K562 (cell line): ENCODE results near the gene ASPRV1. TPM values are rescaled to one million over a fixed set of nuclear protein-coding genes. Genes with fewer than 3 reads are reported as not detected.

ENCODE experiments used
- ATAC-seq: fragments of 200-7000 bp; cut with Tn5 transposase; 3 replicates; pipeline ENCODE4 v1.9.1; 2020; ENCODE audit warnings: moderate library complexity
- BruUV-seq: library from RNA; stranded (reverse); fragments of 400-500 nt; replicated peaks from 2 replicates; lab custom pipeline; 2021; lab: Mats Ljungman, UMichigan
- CTCF ChIA-PET: fragments of 300-600 bp; formaldehyde crosslinking; extraction: SDS; loops from one replicate; lab custom pipeline; 2021; ENCODE audit warnings: low intra/inter-chr PET ratio; lab: Yijun Ruan, JAX
- POLR2A ChIA-PET: fragments of 300-600, 350-650 bp; sonication (Branson Sonifier 250); formaldehyde crosslinking; extraction: SDS; loops from one replicate; lab custom pipeline; 2021; ENCODE audit warnings: antibody characterized with exemption, inconsistent platforms; lab: Yijun Ruan, JAX
- DNase-seq, 4 experiments: peaks; one replicate each; pipeline versions ENCODE4 v3.0.0 to v3.0.0-alpha.2; 2011 to 2018; ENCODE audit warnings: low spot score in 3 of 4, mixed read lengths in 3 of 4; ENCODE audit errors: extremely low read depth in 1 of 4
- FAIRE-seq: peaks from 2 replicates; lab custom pipeline; 2011; peaks lifted over from hg19 to GRCh38; lab: Jason Lieb, UNC
- H2AFZ ChIP-seq: 2 replicates; pipeline ENCODE4 v1.6.0; 2011; ENCODE audit warnings: low read depth, low read length, control low read depth, inconsistent platforms
- H3K27ac ChIP-seq: fragments of 200-600 bp; 3 replicates; pipeline ENCODE4 v1.8.0; 2011; ENCODE audit warnings: low read depth, mild to moderate bottlenecking, control low read depth, inconsistent platforms, low read length, moderate library complexity, mixed read lengths; ENCODE audit errors: extremely low read depth
- H3K27me3 ChIP-seq, 2 experiments: fragments of 300-600 bp in 1 of 2; 2 replicates in 1 of 2; 3 replicates in 1 of 2; pipeline versions ENCODE4 v1.6.0 to v1.8.0; 2011; ENCODE audit warnings: inconsistent platforms in 2 of 2, low read length in 2 of 2, mild to moderate bottlenecking in 1 of 2, mixed read lengths in 1 of 2, moderate library complexity in 1 of 2; ENCODE audit not compliant: control insufficient read depth in 2 of 2, insufficient read depth in 2 of 2
- H3K36me3 ChIP-seq: fragments of 300-600 bp; 3 replicates; pipeline ENCODE4 v1.8.0; 2011; ENCODE audit warnings: mild to moderate bottlenecking, low read length, inconsistent platforms; ENCODE audit not compliant: control insufficient read depth, insufficient read depth
- H3K4me1 ChIP-seq, 2 experiments: fragments of 200-600 bp in 1 of 2; replicated peaks in 1 of 2; 2 replicates in 1 of 2; 3 replicates in 1 of 2; pipeline versions ENCODE4 v1.5.1 to v1.8.0; 2011; ENCODE audit warnings: inconsistent platforms in 2 of 2, low read length in 2 of 2, mild to moderate bottlenecking in 1 of 2, mixed read lengths in 1 of 2, moderate library complexity in 1 of 2; ENCODE audit not compliant: control insufficient read depth in 2 of 2, insufficient read depth in 2 of 2
- H3K4me2 ChIP-seq: 2 replicates; pipeline ENCODE4 v1.6.1; 2011; ENCODE audit warnings: low read length, control low read depth, inconsistent platforms, mixed read lengths; ENCODE audit not compliant: insufficient read depth
- H3K4me3 ChIP-seq: fragments of 200-600 bp; sonication (generic), shearing (Covaris generic); 2 replicates; pipeline ENCODE4 v1.5.1; 2016; ENCODE audit warnings: control low read depth, inconsistent platforms
- H3K79me2 ChIP-seq: fragments of 200-600 bp; 3 replicates; pipeline ENCODE4 v1.8.0; 2011; ENCODE audit warnings: low read length, inconsistent platforms; ENCODE audit not compliant: control insufficient read depth, insufficient read depth
- H3K9ac ChIP-seq, 2 experiments: 2 replicates each; pipeline versions ENCODE4 v1.6.0 to v1.6.1; 2011; ENCODE audit warnings: low read depth in 2 of 2, low read length in 2 of 2, control low read depth in 1 of 2, inconsistent platforms in 1 of 2, mild to moderate bottlenecking in 1 of 2, mixed read lengths in 1 of 2; ENCODE audit not compliant: insufficient read depth in 1 of 2
- H3K9me1 ChIP-seq: one replicate; pipeline ENCODE4 v1.6.0; 2011; ENCODE audit warnings: inconsistent platforms, mild to moderate bottlenecking, low read length, moderate library complexity; ENCODE audit not compliant: control insufficient read depth, insufficient read depth
- H3K9me3 ChIP-seq: replicated peaks from 2 replicates; pipeline ENCODE4 v1.5.1; 2011; ENCODE audit warnings: low read depth, low read length, inconsistent platforms; ENCODE audit not compliant: control insufficient read depth, insufficient read depth
- H4K20me1 ChIP-seq: replicated peaks from 2 replicates; pipeline ENCODE4 v1.6.1; 2011; ENCODE audit warnings: low read length, inconsistent platforms, mixed read lengths; ENCODE audit not compliant: control insufficient read depth, insufficient read depth
- CSDE1 ChIP-seq, 2 experiments: fragments of 450-650 bp; IDR thresholded peaks; 2 replicates each; pipeline ENCODE4 v1.6.1; 2016; ENCODE audit warnings: mild to moderate bottlenecking in 1 of 2
- GABPB2 ChIP-seq: fragments of 250-450 bp; sonication (Bioruptor Pico); conservative IDR thresholded peaks from 2 replicates; pipeline ENCODE4 v1.5.1; 2021; ENCODE audit warnings: mild to moderate bottlenecking
- HBP1 ChIP-seq: fragments of 450-650 bp; formaldehyde crosslinking; IDR thresholded peaks from 2 replicates; pipeline ENCODE4 v1.4.0; 2022; ENCODE audit warnings: missing genetic modification characterization
- MXD1 ChIP-seq: fragments of 250-450 bp; sonication (Bioruptor Pico); IDR thresholded peaks from 2 replicates; pipeline ENCODE4 v1.8.0; 2021; ENCODE audit warnings: borderline replicate concordance, mild to moderate bottlenecking, moderate library complexity; ENCODE audit not compliant: poor library complexity, severe bottlenecking
- NFATC3 ChIP-seq: fragments of 450-650 bp; IDR thresholded peaks from 2 replicates; pipeline ENCODE4 v1.6.1; 2017; ENCODE audit warnings: mild to moderate bottlenecking
- POLR2AphosphoS5 ChIP-seq: IDR thresholded peaks from 2 replicates; pipeline ENCODE4 v1.6.1; 2011; ENCODE audit warnings: mild to moderate bottlenecking, low read depth, low read length, moderate library complexity; ENCODE audit not compliant: control insufficient read depth, insufficient read depth
- PTRF ChIP-seq: fragments of 450-650 bp; IDR thresholded peaks from 2 replicates; pipeline ENCODE4 v1.6.1; 2016; ENCODE audit warnings: mild to moderate bottlenecking, missing genetic modification characterization, missing compliant biosample characterization
- RBM39 ChIP-seq: fragments of 200-400 bp; formaldehyde crosslinking; optimal IDR thresholded peaks from 2 replicates; pipeline ENCODE3; 2018; ENCODE audit warnings: low read depth, low read length
- ZNF224 ChIP-seq: sonication (generic); formaldehyde crosslinking; IDR thresholded peaks from 2 replicates; pipeline ENCODE4 v1.8.0; 2022; ENCODE audit warnings: mild to moderate bottlenecking, missing genetic modification reagents
- ZNF282 ChIP-seq: sonication (generic); formaldehyde crosslinking; IDR thresholded peaks from 2 replicates; pipeline ENCODE4 v1.8.1; 2023; ENCODE audit warnings: missing genetic modification reagents
- ZNF347 ChIP-seq: fragments of 450-650 bp; formaldehyde crosslinking; IDR thresholded peaks from 2 replicates; pipeline ENCODE4 v1.4.0; 2020; ENCODE audit warnings: low read depth, mild to moderate bottlenecking, moderate library complexity
- WGBS: fragments of 100-300 bp; shearing (Covaris generic); methylation state at CpG from one replicate; pipeline ENCODE4 v1.1.6; 2016; ENCODE audit warnings: low coverage, mixed read lengths; ENCODE audit not compliant: insufficient coverage; ENCODE audit errors: missing lambda C conversion rate; 5-methylcytosine and 5-hydroxymethylcytosine counted together
- in situ Hi-C: fragments of 300-500 bp; cut with MboI; formaldehyde crosslinking; loops from 4 replicates; pipeline ENCODE4 v1.15.0; 2018; ENCODE audit warnings: inconsistent platforms, mixed read lengths
- intact Hi-C: fragments of 100-400 bp; cut with micrococcal nuclease; formaldehyde crosslinking; loops from 2 replicates; pipeline ENCODE4 v1.14.2; 2022
- polyA plus RNA-seq, 8 experiments: library from polyadenylated mRNA; depleted of rRNA in 4 of 8; stranded (reverse) in 5 of 8; unstranded in 3 of 8; fragments of >200 nt; fragmentation: Nextera tagmentation in 2 of 8; fragmentation: Illumina TruSeq in 1 of 8; extraction: Ambion mirVana in 2 of 8; extraction: Trizol in 1 of 8; gene quantifications; 2 replicates each; pipeline versions ENCODE4 v1.2.1 to v1.2.3, GENCODE V29; 2011 to 2014; ENCODE audit warnings: inconsistent platforms in 1 of 8, missing spikeins in 1 of 8
- total RNA-seq, 7 experiments: library from RNA; depleted of rRNA in 6 of 7; stranded (reverse); fragments of >200 nt in 6 of 7; fragmentation: Illumina TruSeq in 2 of 7; extraction: Trizol in 2 of 7; gene quantifications; 2 replicates each; pipeline versions ENCODE4 v1.2.1 to v1.2.3, GENCODE V29; 2011 to 2021; ENCODE audit warnings: low replicate concordance in 1 of 7
- TF ChIP-seq, protein P1 (sequence below): IDR thresholded peaks from 2 replicates; pipeline ENCODE4 v1.6.1; 2014; ENCODE audit warnings: antibody characterized with exemption
- TF ChIP-seq, protein P2 (sequence below): fragments of 250-450 bp; sonication (Bioruptor Pico); IDR thresholded peaks from 2 replicates; pipeline ENCODE4 v1.4.0; 2020; ENCODE audit warnings: mild to moderate bottlenecking, moderate library complexity
- TF ChIP-seq, protein P3 (sequence below), 2 experiments: fragments of 200-800 bp in 1 of 2; sonication (Bioruptor generic) in 1 of 2; sonication (generic) in 1 of 2; formaldehyde crosslinking in 1 of 2; IDR thresholded peaks in 1 of 2; conservative IDR thresholded peaks in 1 of 2; 2 replicates each; pipeline versions ENCODE4 v1.5.0 to v1.6.1; 2016 to 2020; ENCODE audit warnings: missing compliant biosample characterization in 1 of 2, missing genetic modification characterization in 1 of 2, missing genetic modification reagents in 1 of 2

The ASPRV1 gene
- total and polyA plus RNA-seq, 9 of the 15 experiments (the other 6 are each of a cell fraction or from before 2014, with no cell fraction given) = 0.17 to 0.72 (median 0.47) TPM; not detected in 1

DNA sequence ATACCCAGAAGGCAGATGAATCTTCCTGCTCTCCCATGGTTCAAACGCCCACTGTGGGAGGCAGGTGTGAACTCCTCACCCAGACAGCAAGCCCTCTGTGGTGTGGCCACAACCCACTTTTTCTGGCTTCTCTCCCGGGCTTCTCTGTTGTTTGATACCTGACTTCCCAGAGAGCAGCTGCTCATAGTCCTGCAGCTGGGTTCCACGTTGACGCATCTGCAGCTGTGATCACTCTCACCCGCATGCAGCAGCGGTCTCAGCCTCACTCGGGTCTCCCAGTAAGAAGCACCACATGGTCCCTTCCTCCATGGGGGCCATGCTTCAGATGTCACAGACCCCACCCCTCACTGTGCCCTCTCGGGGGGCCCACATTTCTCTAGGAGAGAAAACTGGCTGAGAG, 3.5 kb downstream of the ASPRV1 start:
- Histone ChIP-seq H3K27me3 (no peaks in the 10 kb centered on the region), H3K79me2 (no peaks in the 10 kb centered on the region), H3K4me1 (peaks cover 0 to 8% of the 10 kb centered on the region in 2 experiments; a peak in 2 of 5 replicates), H3K9me3 (no peaks in the 10 kb centered on the region), H3K9ac (no peak overlapping the region), H3K27ac (no peak overlapping the region), H3K4me2 (no peak overlapping the region), H3K36me3 (no peaks in the 10 kb centered on the region), H3K4me3 (no peak overlapping the region), H2AFZ (0 out of 2 replicates have a peak overlapping the region, but pooled peaks have one; percentile 4), H3K9me1 (no peaks in the 10 kb centered on the region), H4K20me1 (no peaks in the 10 kb centered on the region)
- DNase-seq = no peak
- intact Hi-C loops (no loop called here), in situ Hi-C loops (no loop called here)
- no peak; the same call in 2 of the 3 replicates for ATAC-seq
- WGBS = 32% methylated on average over 8 of the region's 8 CpGs
- BruUV-seq = no TSS peak
- ChIA-PET CTCF (no interaction called here), POLR2A (no interaction called here)
- FAIRE-seq = no peak
- TF ChIP-seq GABPB2 (CRISPR knock-in tag) (no peak), ZNF347 (CRISPR knock-in tag) (no peak), PTRF (tag) (no peak), HBP1 (CRISPR knock-in tag) (no peak), ZNF224 (CRISPR knock-in tag) (no peak), RBM39 (no peak), NFATC3 (no peak), POLR2AphosphoS5 (no peak), MXD1 (CRISPR knock-in tag) (no peak), CSDE1 (IDR thresholded peaks at IDR 0.05) (no peak), ZNF282 (CRISPR knock-in tag) (no peak)
- TF ChIP-seq, protein P1, sequence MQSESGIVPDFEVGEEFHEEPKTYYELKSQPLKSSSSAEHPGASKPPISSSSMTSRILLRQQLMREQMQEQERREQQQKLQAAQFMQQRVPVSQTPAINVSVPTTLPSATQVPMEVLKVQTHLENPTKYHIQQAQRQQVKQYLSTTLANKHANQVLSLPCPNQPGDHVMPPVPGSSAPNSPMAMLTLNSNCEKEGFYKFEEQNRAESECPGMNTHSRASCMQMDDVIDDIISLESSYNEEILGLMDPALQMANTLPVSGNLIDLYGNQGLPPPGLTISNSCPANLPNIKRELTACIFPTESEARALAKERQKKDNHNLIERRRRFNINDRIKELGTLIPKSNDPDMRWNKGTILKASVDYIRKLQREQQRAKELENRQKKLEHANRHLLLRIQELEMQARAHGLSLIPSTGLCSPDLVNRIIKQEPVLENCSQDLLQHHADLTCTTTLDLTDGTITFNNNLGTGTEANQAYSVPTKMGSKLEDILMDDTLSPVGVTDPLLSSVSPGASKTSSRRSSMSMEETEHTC = no peak
- TF ChIP-seq, protein P2, sequence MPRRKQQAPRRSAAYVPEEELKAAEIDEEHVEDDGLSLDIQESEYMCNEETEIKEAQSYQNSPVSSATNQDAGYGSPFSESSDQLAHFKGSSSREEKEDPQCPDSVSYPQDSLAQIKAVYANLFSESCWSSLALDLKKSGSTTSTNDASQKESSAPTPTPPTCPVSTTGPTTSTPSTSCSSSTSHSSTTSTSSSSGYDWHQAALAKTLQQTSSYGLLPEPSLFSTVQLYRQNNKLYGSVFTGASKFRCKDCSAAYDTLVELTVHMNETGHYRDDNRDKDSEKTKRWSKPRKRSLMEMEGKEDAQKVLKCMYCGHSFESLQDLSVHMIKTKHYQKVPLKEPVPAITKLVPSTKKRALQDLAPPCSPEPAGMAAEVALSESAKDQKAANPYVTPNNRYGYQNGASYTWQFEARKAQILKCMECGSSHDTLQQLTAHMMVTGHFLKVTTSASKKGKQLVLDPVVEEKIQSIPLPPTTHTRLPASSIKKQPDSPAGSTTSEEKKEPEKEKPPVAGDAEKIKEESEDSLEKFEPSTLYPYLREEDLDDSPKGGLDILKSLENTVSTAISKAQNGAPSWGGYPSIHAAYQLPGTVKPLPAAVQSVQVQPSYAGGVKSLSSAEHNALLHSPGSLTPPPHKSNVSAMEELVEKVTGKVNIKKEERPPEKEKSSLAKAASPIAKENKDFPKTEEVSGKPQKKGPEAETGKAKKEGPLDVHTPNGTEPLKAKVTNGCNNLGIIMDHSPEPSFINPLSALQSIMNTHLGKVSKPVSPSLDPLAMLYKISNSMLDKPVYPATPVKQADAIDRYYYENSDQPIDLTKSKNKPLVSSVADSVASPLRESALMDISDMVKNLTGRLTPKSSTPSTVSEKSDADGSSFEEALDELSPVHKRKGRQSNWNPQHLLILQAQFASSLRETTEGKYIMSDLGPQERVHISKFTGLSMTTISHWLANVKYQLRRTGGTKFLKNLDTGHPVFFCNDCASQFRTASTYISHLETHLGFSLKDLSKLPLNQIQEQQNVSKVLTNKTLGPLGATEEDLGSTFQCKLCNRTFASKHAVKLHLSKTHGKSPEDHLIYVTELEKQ (CRISPR knock-in tag) = no peak
- TF ChIP-seq, protein P3, sequence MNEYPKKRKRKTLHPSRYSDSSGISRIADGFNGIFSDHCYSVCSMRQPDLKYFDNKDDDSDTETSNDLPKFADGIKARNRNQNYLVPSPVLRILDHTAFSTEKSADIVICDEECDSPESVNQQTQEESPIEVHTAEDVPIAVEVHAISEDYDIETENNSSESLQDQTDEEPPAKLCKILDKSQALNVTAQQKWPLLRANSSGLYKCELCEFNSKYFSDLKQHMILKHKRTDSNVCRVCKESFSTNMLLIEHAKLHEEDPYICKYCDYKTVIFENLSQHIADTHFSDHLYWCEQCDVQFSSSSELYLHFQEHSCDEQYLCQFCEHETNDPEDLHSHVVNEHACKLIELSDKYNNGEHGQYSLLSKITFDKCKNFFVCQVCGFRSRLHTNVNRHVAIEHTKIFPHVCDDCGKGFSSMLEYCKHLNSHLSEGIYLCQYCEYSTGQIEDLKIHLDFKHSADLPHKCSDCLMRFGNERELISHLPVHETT (CRISPR knock-in tag; conservative IDR thresholded peaks at IDR 0.05 in 1 of 2, IDR thresholded peaks at IDR 0.05 in 1 of 2) = no peak
